K562 (cell line): Measurements from ENCODE around the gene P3H1. TPM values are rescaled to one million over a fixed set of nuclear protein-coding genes. Genes with fewer than 3 reads are reported as not detected.

Experiments used
- ARNT ChIP-seq, 2 experiments: fragments of 450-650 bp; IDR thresholded peaks; 2 replicates each; pipeline ENCODE4 v1.6.1; 2016; ENCODE audit warnings: mild to moderate bottlenecking in 1 of 2
- BCLAF1 ChIP-seq, 2 experiments: fragments of 450-650 bp in 1 of 2; IDR thresholded peaks; 2 replicates each; pipeline ENCODE4 v1.6.1; 2011 to 2017; ENCODE audit warnings: low read depth in 2 of 2, antibody characterized with exemption in 1 of 2, borderline replicate concordance in 1 of 2, low read length in 1 of 2, mild to moderate bottlenecking in 1 of 2, mixed read lengths in 1 of 2; ENCODE audit not compliant: control insufficient read depth in 1 of 2
- CHCHD3 ChIP-seq: fragments of 250-450 bp; sonication (Bioruptor Pico); IDR thresholded peaks from 2 replicates; pipeline ENCODE4 v2.1.2; 2022; ENCODE audit warnings: mild to moderate bottlenecking
- KLF6 ChIP-seq: fragments of 250-450 bp; sonication (Bioruptor Pico); IDR thresholded peaks from 2 replicates; pipeline ENCODE4 v1.4.0; 2020; ENCODE audit warnings: mild to moderate bottlenecking, moderate library complexity, borderline replicate concordance
- RBBP5 ChIP-seq: fragments of 200-600 bp; sonication (generic); IDR thresholded peaks from 2 replicates; pipeline ENCODE4 v1.6.1; 2012; ENCODE audit warnings: borderline replicate concordance, mild to moderate bottlenecking, low read length, control low read depth, inconsistent platforms; ENCODE audit not compliant: insufficient read depth, poor library complexity, severe bottlenecking
- polyA plus RNA-seq, 8 experiments: library from polyadenylated mRNA; depleted of rRNA in 4 of 8; stranded (reverse) in 5 of 8; unstranded in 3 of 8; fragments of >200 nt; fragmentation: Nextera tagmentation in 2 of 8; fragmentation: Illumina TruSeq in 1 of 8; extraction: Ambion mirVana in 2 of 8; extraction: Trizol in 1 of 8; gene quantifications; 2 replicates each; pipeline versions ENCODE4 v1.2.1 to v1.2.3, GENCODE V29; 2011 to 2014; ENCODE audit warnings: inconsistent platforms in 1 of 8, missing spikeins in 1 of 8
- total RNA-seq, 7 experiments: library from RNA; depleted of rRNA in 6 of 7; stranded (reverse); fragments of >200 nt in 6 of 7; fragmentation: Illumina TruSeq in 2 of 7; extraction: Trizol in 2 of 7; gene quantifications; 2 replicates each; pipeline versions ENCODE4 v1.2.1 to v1.2.3, GENCODE V29; 2011 to 2021; ENCODE audit warnings: low replicate concordance in 1 of 7
- TF ChIP-seq, protein P1 (sequence below): IDR thresholded peaks from 3 replicates; pipeline ENCODE4 v1.6.1; 2011; ENCODE audit warnings: borderline replicate concordance, mild to moderate bottlenecking, moderate library complexity; ENCODE audit not compliant: insufficient read length; ENCODE audit errors: extremely low read depth

P3H1 gene
- total and polyA plus RNA-seq, 9 of the 15 experiments (the other 6 are each of a cell fraction or from before 2014, with no cell fraction given), result 1.7 to 81.7 (median 45.7) TPM

DNA sequence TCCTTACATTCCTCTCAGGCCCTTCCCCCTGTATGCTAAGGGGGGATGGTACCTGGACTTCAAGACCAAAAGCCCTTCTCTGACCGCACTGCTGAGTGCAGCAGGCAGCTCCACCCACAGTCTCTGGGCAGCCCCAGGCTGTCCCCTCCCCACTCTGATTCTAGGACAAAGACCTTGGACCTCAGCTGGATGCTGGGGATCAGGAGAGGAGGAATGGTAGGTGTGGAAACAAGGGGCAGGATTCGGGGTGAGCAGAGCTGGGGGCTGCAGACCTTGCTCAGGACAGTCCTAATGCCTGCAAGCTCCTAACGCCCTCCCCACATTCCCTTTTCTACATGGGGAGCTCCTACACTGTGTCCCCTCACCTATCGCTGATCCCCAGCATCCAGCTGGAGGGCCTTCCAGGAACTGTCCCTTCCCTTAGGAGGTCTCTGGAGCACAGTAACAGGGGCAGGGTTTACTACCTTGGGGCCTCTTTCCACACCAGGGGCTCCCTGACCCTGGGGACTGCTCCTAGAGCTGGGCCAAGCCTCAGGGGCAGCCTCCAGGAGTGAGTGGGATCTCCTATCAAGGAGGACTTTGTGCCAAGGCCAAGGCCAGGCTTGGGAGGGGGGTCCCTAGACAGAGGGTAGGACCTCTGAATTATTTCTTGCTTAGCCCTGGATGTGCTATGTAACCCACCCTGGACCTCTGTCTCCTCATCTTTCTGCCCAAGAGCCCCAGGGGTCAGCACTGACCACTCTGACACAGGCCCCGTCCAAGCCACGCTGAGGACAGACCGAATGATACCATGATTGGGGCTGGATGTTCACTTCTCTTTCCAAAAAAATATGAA is 32.4 kb downstream of the P3H1 start (continued):
- TF ChIP-seq BCLAF1 (IDR thresholded peaks at IDR 0.05; ENCODE audit: borderline replicate concordance in 1 of 2, control insufficient read depth in 1 of 2, low read depth in 2 of 2, low read length in 1 of 2) (no peak), RBBP5 (no peak), ARNT (IDR thresholded peaks at IDR 0.05) (no peak), CHCHD3 (CRISPR knock-in tag) (no peak), KLF6 (CRISPR knock-in tag) (no peak)
- TF ChIP-seq, protein P1, sequence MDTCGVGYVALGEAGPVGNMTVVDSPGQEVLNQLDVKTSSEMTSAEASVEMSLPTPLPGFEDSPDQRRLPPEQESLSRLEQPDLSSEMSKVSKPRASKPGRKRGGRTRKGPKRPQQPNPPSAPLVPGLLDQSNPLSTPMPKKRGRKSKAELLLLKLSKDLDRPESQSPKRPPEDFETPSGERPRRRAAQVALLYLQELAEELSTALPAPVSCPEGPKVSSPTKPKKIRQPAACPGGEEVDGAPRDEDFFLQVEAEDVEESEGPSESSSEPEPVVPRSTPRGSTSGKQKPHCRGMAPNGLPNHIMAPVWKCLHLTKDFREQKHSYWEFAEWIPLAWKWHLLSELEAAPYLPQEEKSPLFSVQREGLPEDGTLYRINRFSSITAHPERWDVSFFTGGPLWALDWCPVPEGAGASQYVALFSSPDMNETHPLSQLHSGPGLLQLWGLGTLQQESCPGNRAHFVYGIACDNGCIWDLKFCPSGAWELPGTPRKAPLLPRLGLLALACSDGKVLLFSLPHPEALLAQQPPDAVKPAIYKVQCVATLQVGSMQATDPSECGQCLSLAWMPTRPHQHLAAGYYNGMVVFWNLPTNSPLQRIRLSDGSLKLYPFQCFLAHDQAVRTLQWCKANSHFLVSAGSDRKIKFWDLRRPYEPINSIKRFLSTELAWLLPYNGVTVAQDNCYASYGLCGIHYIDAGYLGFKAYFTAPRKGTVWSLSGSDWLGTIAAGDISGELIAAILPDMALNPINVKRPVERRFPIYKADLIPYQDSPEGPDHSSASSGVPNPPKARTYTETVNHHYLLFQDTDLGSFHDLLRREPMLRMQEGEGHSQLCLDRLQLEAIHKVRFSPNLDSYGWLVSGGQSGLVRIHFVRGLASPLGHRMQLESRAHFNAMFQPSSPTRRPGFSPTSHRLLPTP, result no peak
- TF ChIP-seq, all 486 proteins: peak for 0
